ENCODE data around the gene PSAP.

GRCh38 chr10:71838264-71839211, 12.5 kb downstream of the PSAP start:
- no peak for TF ChIP-seq CTCF (IDR thresholded peaks at IDR 0.05; ENCODE audit: poor library complexity, severe bottlenecking)
- no peak for TF ChIP-seq TAF1 (IDR thresholded peaks at IDR 0.05; ENCODE audit: low read depth)
- no peak for TF ChIP-seq POLR2AphosphoS5 (IDR thresholded peaks at IDR 0.05)
- TF ChIP-seq EZH2 (IDR thresholded peaks at IDR 0.05; ENCODE audit: borderline replicate concordance, insufficient read depth, low read length, poor library complexity, severe bottlenecking), result no peak
- TF ChIP-seq SMC3 (conservative IDR thresholded peaks at IDR 0.05; ENCODE audit: poor library complexity), result no peak
- TF ChIP-seq MXI1 (conservative IDR thresholded peaks at IDR 0.05; ENCODE audit: poor library complexity, severe bottlenecking), result no peak
- no peak for TF ChIP-seq EP300 (conservative IDR thresholded peaks at IDR 0.05; ENCODE audit: poor library complexity, severe bottlenecking)

Measured in neural cell (in vitro differentiated cells).